HG03469 (cell line): ENCODE results near the gene FHIT.
"Not testable (repeated sequence)": the region's sequence is repeated elsewhere in the genome, so short reads cannot be mapped to it uniquely, and the experiment has no call there.

Source experiments
- ATAC-seq: cut with Tn5 transposase; IDR thresholded peaks from one replicate; pipeline ENCODE4 v1.9.1; 2021; ENCODE audit warnings: mild to moderate bottlenecking, moderate library complexity, moderate number of reproducible peaks; ENCODE audit not compliant: unreplicated experiment

Gene FHIT

GRCh38 chr3:61227799-61228198 is 23.5 kb downstream of the FHIT start:
- no peak for ATAC-seq

GRCh38 chr3:61226166-61226686 is 25.0 kb downstream of the FHIT start:
- ATAC-seq: no peak

- no peak for ATAC-seq
Measured at GRCh38 chr3:61224823-61225222, 26.4 kb downstream of the FHIT start.

GRCh38 chr3:61223451-61223850 is 27.8 kb downstream of the FHIT start:
- no peak for ATAC-seq

GRCh38 chr3:61222467-61222866 is 28.8 kb downstream of the FHIT start:
- no peak for ATAC-seq

GRCh38 chr3:61221759-61222362 is 29.4 kb downstream of the FHIT start:
- ATAC-seq: no peak

- ATAC-seq: no peak
Measured at GRCh38 chr3:61218504-61218903, 32.7 kb downstream of the FHIT start.

GRCh38 chr3:61216171-61216570 is 35.1 kb downstream of the FHIT start:
- ATAC-seq: not testable (repeated sequence)

GRCh38 chr3:61202086-61202485 is 49.2 kb downstream of the FHIT start:
- ATAC-seq: no peak

GRCh38 chr3:61201071-61201470 is 50.2 kb downstream of the FHIT start:
- no peak for ATAC-seq

- ATAC-seq: no peak
Measured at GRCh38 chr3:61200270-61200669, 51.0 kb downstream of the FHIT start.

- ATAC-seq: no peak
Measured at GRCh38 chr3:61199843-61200242, 51.4 kb downstream of the FHIT start.

- ATAC-seq: no peak
Measured at GRCh38 chr3:61194892-61195538, 56.2 kb downstream of the FHIT start.

GRCh38 chr3:61192222-61192621 is 59.0 kb downstream of the FHIT start:
- no peak for ATAC-seq

- ATAC-seq: not testable (repeated sequence)
Measured at GRCh38 chr3:61190205-61190604, 61.0 kb downstream of the FHIT start.

GRCh38 chr3:61186030-61186429 is 65.2 kb downstream of the FHIT start:
- ATAC-seq: no peak

- ATAC-seq: no peak
Measured at GRCh38 chr3:61184956-61185355, 66.3 kb downstream of the FHIT start.

GRCh38 chr3:61182662-61183061 is 68.6 kb downstream of the FHIT start:
- ATAC-seq: no peak

- ATAC-seq: peak; percentile 98
Measured at GRCh38 chr3:61181874-61182273, 69.4 kb downstream of the FHIT start.

- ATAC-seq: no peak
Measured at GRCh38 chr3:61180206-61180605, 71.0 kb downstream of the FHIT start.

GRCh38 chr3:61178167-61178566 is 73.1 kb downstream of the FHIT start:
- no peak for ATAC-seq

- no peak for ATAC-seq
Measured at GRCh38 chr3:61177450-61177849, 73.8 kb downstream of the FHIT start.

GRCh38 chr3:61173676-61174075 is 77.6 kb downstream of the FHIT start:
- ATAC-seq: no peak
